ENCODE results near the gene NUMBL.

DNA sequence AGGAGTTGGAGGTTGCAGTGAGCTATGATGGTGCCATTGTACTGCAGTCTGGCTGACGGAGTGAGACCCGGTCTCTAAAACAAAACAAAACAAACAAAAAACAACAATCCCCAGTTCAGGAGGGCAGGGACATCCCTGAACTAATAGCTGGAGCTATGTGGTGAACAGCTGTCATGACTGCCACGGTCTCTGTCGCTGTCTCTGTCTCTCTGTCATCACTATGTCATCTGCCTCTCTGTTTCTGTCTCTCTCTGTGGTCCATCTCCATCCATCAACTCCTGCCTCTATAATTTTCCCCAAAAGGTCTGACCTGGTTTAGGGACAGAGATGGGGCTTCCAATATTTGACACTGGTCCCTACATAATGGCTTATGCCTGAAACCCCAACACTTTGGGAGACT lies 33.9 kb upstream of the NUMBL start:
- TF ChIP-seq, protein P1, sequence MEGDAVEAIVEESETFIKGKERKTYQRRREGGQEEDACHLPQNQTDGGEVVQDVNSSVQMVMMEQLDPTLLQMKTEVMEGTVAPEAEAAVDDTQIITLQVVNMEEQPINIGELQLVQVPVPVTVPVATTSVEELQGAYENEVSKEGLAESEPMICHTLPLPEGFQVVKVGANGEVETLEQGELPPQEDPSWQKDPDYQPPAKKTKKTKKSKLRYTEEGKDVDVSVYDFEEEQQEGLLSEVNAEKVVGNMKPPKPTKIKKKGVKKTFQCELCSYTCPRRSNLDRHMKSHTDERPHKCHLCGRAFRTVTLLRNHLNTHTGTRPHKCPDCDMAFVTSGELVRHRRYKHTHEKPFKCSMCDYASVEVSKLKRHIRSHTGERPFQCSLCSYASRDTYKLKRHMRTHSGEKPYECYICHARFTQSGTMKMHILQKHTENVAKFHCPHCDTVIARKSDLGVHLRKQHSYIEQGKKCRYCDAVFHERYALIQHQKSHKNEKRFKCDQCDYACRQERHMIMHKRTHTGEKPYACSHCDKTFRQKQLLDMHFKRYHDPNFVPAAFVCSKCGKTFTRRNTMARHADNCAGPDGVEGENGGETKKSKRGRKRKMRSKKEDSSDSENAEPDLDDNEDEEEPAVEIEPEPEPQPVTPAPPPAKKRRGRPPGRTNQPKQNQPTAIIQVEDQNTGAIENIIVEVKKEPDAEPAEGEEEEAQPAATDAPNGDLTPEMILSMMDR (IDR thresholded peaks at IDR 0.05), result no peak
- no peak for TF ChIP-seq POLR2A (IDR thresholded peaks at IDR 0.05)
